GM12891 (cell line): ENCODE results near the gene DNM3.
"Not testable (repeated sequence)": the region's sequence is repeated elsewhere in the genome, so short reads cannot be mapped to it uniquely, and the experiment has no call there.

Source experiments
- DNase-seq: peaks from one replicate; pipeline ENCODE4 v3.0.0; 2011; ENCODE audit warnings: low spot score; ENCODE audit not compliant: insufficient read length
- FAIRE-seq: peaks from 2 replicates; lab custom pipeline; 2011; peaks lifted over from hg19 to GRCh38; lab: Jason Lieb, UNC
- PAX5 ChIP-seq: IDR thresholded peaks from 2 replicates; pipeline ENCODE4 v1.6.1; 2011; ENCODE audit warnings: low read length, moderate library complexity, mild to moderate bottlenecking; ENCODE audit not compliant: insufficient read depth, severe bottlenecking
- POLR2A ChIP-seq: IDR thresholded peaks from 2 replicates; pipeline ENCODE4 v1.6.1; 2011; ENCODE audit warnings: low read depth, low read length, control low read depth
- POLR2AphosphoS5 ChIP-seq: IDR thresholded peaks from 2 replicates; pipeline ENCODE4 v1.6.1; 2011; ENCODE audit warnings: low read depth, low read length, control low read depth
- POU2F2 ChIP-seq: IDR thresholded peaks from 2 replicates; pipeline ENCODE4 v1.6.1; 2011; ENCODE audit warnings: low read depth, mild to moderate bottlenecking, control low read depth, low read length, moderate library complexity
- SPI1 ChIP-seq: IDR thresholded peaks from 2 replicates; pipeline ENCODE4 v1.6.1; 2011; ENCODE audit warnings: low read depth, low read length, control low read depth
- TAF1 ChIP-seq: IDR thresholded peaks from 2 replicates; pipeline ENCODE4 v1.6.1; 2011; ENCODE audit warnings: low read depth, low read length, control low read depth

Gene DNM3

GRCh38 chr1:172004671-172005070 is 163.4 kb downstream of the DNM3 start:
- no peak for FAIRE-seq
- TF ChIP-seq POLR2A (no peak), POLR2AphosphoS5 (no peak), POU2F2 (no peak), PAX5 (no peak), TAF1 (no peak), SPI1 (no peak)
- no peak for DNase-seq

GRCh38 chr1:172005856-172006255 is 164.6 kb downstream of the DNM3 start:
- FAIRE-seq (no peak), DNase-seq (no peak)
- no peak for TF ChIP-seq POU2F2
- TF ChIP-seq SPI1 = no peak
- TF ChIP-seq TAF1 = no peak
- TF ChIP-seq POLR2AphosphoS5 = no peak
- TF ChIP-seq PAX5 = no peak
- no peak for TF ChIP-seq POLR2A

GRCh38 chr1:172006660-172007059 is 165.4 kb downstream of the DNM3 start:
- TF ChIP-seq POU2F2 = no peak
- FAIRE-seq = no peak

GRCh38 chr1:172018727-172019311 is 177.5 kb downstream of the DNM3 start:
- DNase-seq (no peak), FAIRE-seq (no peak)
- no peak for TF ChIP-seq PAX5
- no peak for TF ChIP-seq TAF1
- TF ChIP-seq POLR2AphosphoS5 = no peak
- TF ChIP-seq POU2F2 = no peak
- TF ChIP-seq SPI1 = no peak
- no peak for TF ChIP-seq POLR2A

More at GRCh38 chr1:172006660-172007059, 165.4 kb downstream of the DNM3 start:
- DNase-seq = no peak

- TF ChIP-seq POU2F2 (no peak), TAF1 (no peak), SPI1 (no peak), PAX5 (no peak), POLR2A (no peak), POLR2AphosphoS5 (no peak)
- DNase-seq (no peak), FAIRE-seq (no peak)
Measured at GRCh38 chr1:172019976-172020375, 178.7 kb downstream of the DNM3 start.

- TF ChIP-seq PAX5 = no peak
- TF ChIP-seq POLR2AphosphoS5 = no peak
- TF ChIP-seq POLR2A = no peak
- no peak for TF ChIP-seq TAF1
- TF ChIP-seq SPI1 = no peak
- TF ChIP-seq POU2F2 = no peak
- DNase-seq (no peak), FAIRE-seq (no peak)
Measured at GRCh38 chr1:172024516-172024915, 183.2 kb downstream of the DNM3 start.

- not testable (repeated sequence) for FAIRE-seq, DNase-seq
Measured at GRCh38 chr1:172024944-172025738, 183.8 kb downstream of the DNM3 start.

- FAIRE-seq (no peak), DNase-seq (no peak)
- TF ChIP-seq SPI1 (no peak), POU2F2 (no peak), POLR2A (no peak), PAX5 (no peak), POLR2AphosphoS5 (no peak), TAF1 (no peak)
Measured at GRCh38 chr1:172040466-172040865, 199.2 kb downstream of the DNM3 start.

GRCh38 chr1:172041102-172041501 is 199.8 kb downstream of the DNM3 start:
- FAIRE-seq (no peak), DNase-seq (no peak)
- TF ChIP-seq POU2F2 (no peak), POLR2AphosphoS5 (no peak), PAX5 (no peak), POLR2A (no peak), SPI1 (no peak), TAF1 (no peak)

GRCh38 chr1:172041742-172042141 is 200.4 kb downstream of the DNM3 start:
- no peak for TF ChIP-seq POLR2A
- TF ChIP-seq POLR2AphosphoS5 = no peak
- no peak for TF ChIP-seq POU2F2
- no peak for TF ChIP-seq SPI1
- TF ChIP-seq TAF1 = no peak
- TF ChIP-seq PAX5 = no peak
- FAIRE-seq (no peak), DNase-seq (no peak)
